Mucosa of descending colon (tissue), 3 donors: ENCODE results near the gene GPR31. TPM values are rescaled to one million over a fixed set of nuclear protein-coding genes. Genes with fewer than 3 reads are reported as not detected.

Experiments
- total RNA-seq, 3 donors: library from RNA; stranded (reverse); fragmentation: NEBNext Ultra II Directional in 2 of 3; extraction: Animal tissue kit (Norgen Biotek cat#: 25700) in 2 of 3; gene quantifications; one replicate each; pipeline versions ENCODE4 v1.2.1 to v1.2.4, GENCODE V29; 2021 to 2023
- donor health status: DM: no; HTN: no; CAD: no; lungs with moderate emphysema.
- donor health status: DM: no; HTN: no; CAD: no.
- donor health status: DM: no; HTN: yes; CAD: no.

The GPR31 gene
- total RNA-seq, 3 donors from 2014 or later = not detected

Other genes with a start within 250 kb of the GPR31 start
- gene RNASET2, start 201.4 kb downstream of the GPR31 start, total RNA-seq = 100 to 1,000 TPM in 2 of 3 donors, 10 to 100 TPM in 1; 60.1 to 127 (median 109) TPM
- gene CEP43, start 158.6 kb downstream of the GPR31 start, total RNA-seq = 10 to 100 TPM; 20.4 to 24.7 (median 24.2) TPM
- under 1 TPM in 2 of 3 donors, not detected in 1; 0.17 to 0.43 TPM for gene CCR6, start 34.9 kb downstream of the GPR31 start, total RNA-seq
- 1 to 10 TPM in 1 of 3 donors, not detected in 2; 2.1 TPM for gene UNC93A, start 133.3 kb upstream of the GPR31 start, total RNA-seq
- not detected for gene TTLL2, start 167.1 kb upstream of the GPR31 start, total RNA-seq